ENCODE results near the gene MS4A6A. TPM values are rescaled to one million over a fixed set of nuclear protein-coding genes. Genes with fewer than 3 reads are reported as not detected.

Gene MS4A6A, protein sequence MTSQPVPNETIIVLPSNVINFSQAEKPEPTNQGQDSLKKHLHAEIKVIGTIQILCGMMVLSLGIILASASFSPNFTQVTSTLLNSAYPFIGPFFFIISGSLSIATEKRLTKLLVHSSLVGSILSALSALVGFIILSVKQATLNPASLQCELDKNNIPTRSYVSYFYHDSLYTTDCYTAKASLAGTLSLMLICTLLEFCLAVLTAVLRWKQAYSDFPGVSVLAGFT
- total RNA-seq (ENCODE audit: unreplicated experiment): not detected
- long read RNA-seq: 0 reads

DNA sequence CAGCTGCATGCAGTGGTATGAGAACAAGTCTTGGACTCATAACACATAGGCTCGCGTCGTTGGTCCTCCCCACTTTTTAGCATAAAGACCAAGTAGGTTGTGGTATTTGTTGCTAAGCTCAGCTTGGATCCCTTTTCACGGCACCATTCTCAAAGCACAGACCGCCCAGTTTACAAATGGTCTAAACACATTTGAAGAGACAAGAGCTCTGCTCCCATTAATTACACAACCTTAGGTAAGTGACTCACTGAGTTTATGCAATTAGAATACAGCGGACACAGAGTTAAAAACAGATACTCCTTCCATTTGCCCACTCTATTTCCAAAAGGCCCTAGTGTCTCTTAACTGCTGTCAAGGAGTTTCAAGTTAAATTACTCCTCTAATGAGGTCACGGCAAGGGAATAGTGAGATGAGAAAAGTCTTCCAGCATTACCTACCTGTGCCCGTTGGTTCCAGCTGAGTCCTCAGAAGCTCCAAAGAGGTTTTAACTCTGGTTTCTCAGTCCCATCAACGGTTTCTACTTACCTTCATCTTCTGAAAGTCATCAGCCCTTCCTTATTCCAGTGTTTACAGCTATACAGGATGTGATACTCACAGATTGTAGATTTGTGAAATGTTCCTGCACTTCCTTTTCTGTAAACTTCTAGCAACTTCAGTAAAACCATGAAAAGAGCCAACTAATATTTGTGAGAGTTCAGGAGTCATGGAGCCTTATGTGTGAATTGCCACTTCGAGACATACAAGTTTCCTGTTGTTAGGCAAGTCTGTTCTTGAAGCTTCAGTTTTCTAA, at the start of gene MS4A6A:
Gene MS4A6A (minus strand): TSS at position 543 of the 790 bp plus-strand sequence. CDS start 1,356 bp downstream, outside the sequence.
- H3K4me3 Mint-ChIP-seq (ENCODE audit: unreplicated experiment): no peak within 1 kb of the TSS
- no peak within 1 kb of the TSS for H3K27ac Mint-ChIP-seq (ENCODE audit: unreplicated experiment)
- H3K27me3 Mint-ChIP-seq (ENCODE audit: unreplicated experiment): peaks cover 2% of the 10 kb centered on the region
- peaks cover 7% of the 10 kb centered on the region for H3K9me3 Mint-ChIP-seq (ENCODE audit: unreplicated experiment)
- H3K4me1 Mint-ChIP-seq (ENCODE audit: low read depth, unreplicated experiment): no peaks in the 10 kb centered on the region
- no peak for DNase-seq
- H3K36me3 Mint-ChIP-seq (ENCODE audit: unreplicated experiment): peaks cover 8% of the 10 kb centered on the region
- TF ChIP-seq, protein P1, sequence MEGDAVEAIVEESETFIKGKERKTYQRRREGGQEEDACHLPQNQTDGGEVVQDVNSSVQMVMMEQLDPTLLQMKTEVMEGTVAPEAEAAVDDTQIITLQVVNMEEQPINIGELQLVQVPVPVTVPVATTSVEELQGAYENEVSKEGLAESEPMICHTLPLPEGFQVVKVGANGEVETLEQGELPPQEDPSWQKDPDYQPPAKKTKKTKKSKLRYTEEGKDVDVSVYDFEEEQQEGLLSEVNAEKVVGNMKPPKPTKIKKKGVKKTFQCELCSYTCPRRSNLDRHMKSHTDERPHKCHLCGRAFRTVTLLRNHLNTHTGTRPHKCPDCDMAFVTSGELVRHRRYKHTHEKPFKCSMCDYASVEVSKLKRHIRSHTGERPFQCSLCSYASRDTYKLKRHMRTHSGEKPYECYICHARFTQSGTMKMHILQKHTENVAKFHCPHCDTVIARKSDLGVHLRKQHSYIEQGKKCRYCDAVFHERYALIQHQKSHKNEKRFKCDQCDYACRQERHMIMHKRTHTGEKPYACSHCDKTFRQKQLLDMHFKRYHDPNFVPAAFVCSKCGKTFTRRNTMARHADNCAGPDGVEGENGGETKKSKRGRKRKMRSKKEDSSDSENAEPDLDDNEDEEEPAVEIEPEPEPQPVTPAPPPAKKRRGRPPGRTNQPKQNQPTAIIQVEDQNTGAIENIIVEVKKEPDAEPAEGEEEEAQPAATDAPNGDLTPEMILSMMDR (IDR thresholded peaks at IDR 0.05; ENCODE audit: partially characterized antibody, unreplicated experiment): no peak

DNA sequence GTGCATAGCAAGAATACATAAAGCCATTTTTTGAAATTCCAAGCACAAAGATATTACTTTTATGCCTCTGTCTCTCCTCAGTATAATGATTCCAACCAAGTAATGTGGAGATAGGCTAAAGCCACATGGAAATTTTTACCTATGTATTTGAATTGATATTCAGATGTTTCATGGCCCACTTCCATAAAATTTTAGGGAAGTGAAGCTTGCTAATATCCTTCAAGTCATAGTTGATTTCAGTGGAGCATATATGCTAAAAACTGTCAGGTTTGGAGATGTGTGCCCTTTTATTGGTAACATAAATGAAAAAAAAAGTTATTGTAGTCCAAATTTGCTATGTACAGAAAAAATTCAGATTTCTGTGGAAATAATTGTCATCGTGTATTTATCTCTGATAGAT, 47.8 kb upstream of the MS4A6A start:
- peaks cover 4% of the 10 kb centered on the region for H3K27me3 Mint-ChIP-seq (ENCODE audit: unreplicated experiment)
- H3K27ac Mint-ChIP-seq (ENCODE audit: unreplicated experiment): no peak overlapping the region
- DNase-seq: no peak
- H3K4me3 Mint-ChIP-seq (ENCODE audit: unreplicated experiment): no peak overlapping the region
- H3K4me1 Mint-ChIP-seq (ENCODE audit: low read depth, unreplicated experiment): no peaks in the 10 kb centered on the region
- no peaks in the 10 kb centered on the region for H3K36me3 Mint-ChIP-seq (ENCODE audit: unreplicated experiment)
- TF ChIP-seq, protein P1 (IDR thresholded peaks at IDR 0.05; ENCODE audit: partially characterized antibody, unreplicated experiment): no peak
- H3K9me3 Mint-ChIP-seq (ENCODE audit: unreplicated experiment): peaks cover 2% of the 10 kb centered on the region

DNA sequence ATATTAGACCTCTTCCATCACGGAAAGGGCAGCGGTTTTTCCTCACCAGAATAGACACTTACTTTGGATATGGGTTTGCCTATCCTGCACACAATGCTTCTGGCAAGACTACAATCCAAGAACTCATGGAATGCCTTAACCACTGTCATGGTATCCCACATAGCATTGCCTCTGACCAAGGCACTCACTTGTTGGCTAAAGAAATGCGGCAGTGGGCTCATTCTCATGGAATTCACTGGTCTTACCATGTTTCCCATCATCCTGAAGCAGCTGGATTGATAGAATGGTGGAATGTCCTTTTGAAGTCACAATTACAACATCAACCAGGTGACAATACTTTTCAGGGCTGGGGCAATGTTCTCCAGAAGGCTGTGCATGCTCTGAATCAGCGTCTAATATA, 39.3 kb upstream of the MS4A6A start:
- no peak overlapping the region for H3K27ac Mint-ChIP-seq (ENCODE audit: unreplicated experiment)
- H3K4me1 Mint-ChIP-seq (ENCODE audit: low read depth, unreplicated experiment): no peaks in the 10 kb centered on the region
- no peak overlapping the region for H3K4me3 Mint-ChIP-seq (ENCODE audit: unreplicated experiment)
- no peaks in the 10 kb centered on the region for H3K27me3 Mint-ChIP-seq (ENCODE audit: unreplicated experiment)
- H3K9me3 Mint-ChIP-seq (ENCODE audit: unreplicated experiment): no peaks in the 10 kb centered on the region
- TF ChIP-seq, protein P1 (IDR thresholded peaks at IDR 0.05; ENCODE audit: partially characterized antibody, unreplicated experiment): no peak
- H3K36me3 Mint-ChIP-seq (ENCODE audit: unreplicated experiment): no peaks in the 10 kb centered on the region
- DNase-seq: no peak

DNA sequence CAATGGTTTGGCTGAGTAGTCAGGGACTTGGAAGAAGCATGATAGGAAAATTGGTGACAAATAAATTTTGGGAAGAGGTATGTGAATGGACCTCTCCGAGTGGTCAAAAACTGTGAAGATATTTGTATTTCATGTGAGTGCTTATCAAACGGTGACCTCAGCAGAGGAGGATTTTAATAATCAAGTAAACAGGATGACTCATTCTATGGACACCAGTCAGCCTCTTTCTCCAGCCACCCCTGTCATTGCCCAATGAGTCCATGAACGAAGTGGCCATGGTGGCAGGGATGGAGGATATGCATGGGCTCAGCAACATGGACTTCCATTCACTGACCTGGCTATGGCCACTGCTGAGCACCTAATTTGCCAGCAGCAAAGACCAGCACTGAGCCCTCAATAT, 38.8 kb upstream of the MS4A6A start:
- Mint-ChIP-seq H3K4me1 (ENCODE audit: low read depth, unreplicated experiment) (no peaks in the 10 kb centered on the region), H3K27ac (ENCODE audit: unreplicated experiment) (no peak overlapping the region), H3K27me3 (ENCODE audit: unreplicated experiment) (no peaks in the 10 kb centered on the region), H3K36me3 (ENCODE audit: unreplicated experiment) (no peaks in the 10 kb centered on the region), H3K4me3 (ENCODE audit: unreplicated experiment) (no peak overlapping the region), H3K9me3 (ENCODE audit: unreplicated experiment) (no peaks in the 10 kb centered on the region)
- TF ChIP-seq, protein P1 (IDR thresholded peaks at IDR 0.05; ENCODE audit: partially characterized antibody, unreplicated experiment): no peak
- no peak for DNase-seq

DNA sequence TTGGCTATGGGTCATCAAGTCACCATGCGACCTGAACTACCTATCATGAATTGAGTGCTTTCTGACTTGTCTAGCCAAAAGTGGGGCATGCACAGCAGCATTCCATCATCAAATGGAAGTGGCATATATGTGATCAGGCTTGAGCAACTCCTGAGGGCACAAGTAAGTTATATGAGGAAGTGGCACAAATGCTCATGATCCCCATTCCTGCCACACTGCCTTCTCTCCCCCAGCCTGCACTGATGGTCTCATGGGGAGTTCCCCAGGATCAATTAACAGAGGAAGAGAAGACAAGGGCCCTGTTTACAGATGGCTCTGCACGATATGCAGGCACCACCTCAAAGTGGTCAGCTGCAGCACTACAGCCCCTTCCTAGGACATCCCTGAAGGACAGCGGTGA, 38.3 kb upstream of the MS4A6A start:
- no peak overlapping the region for H3K27ac Mint-ChIP-seq (ENCODE audit: unreplicated experiment)
- H3K36me3 Mint-ChIP-seq (ENCODE audit: unreplicated experiment): no peaks in the 10 kb centered on the region
- H3K4me1 Mint-ChIP-seq (ENCODE audit: low read depth, unreplicated experiment): no peaks in the 10 kb centered on the region
- TF ChIP-seq, protein P1 (IDR thresholded peaks at IDR 0.05; ENCODE audit: partially characterized antibody, unreplicated experiment): no peak
- H3K9me3 Mint-ChIP-seq (ENCODE audit: unreplicated experiment): no peaks in the 10 kb centered on the region
- no peaks in the 10 kb centered on the region for H3K27me3 Mint-ChIP-seq (ENCODE audit: unreplicated experiment)
- DNase-seq: no peak
- H3K4me3 Mint-ChIP-seq (ENCODE audit: unreplicated experiment): no peak overlapping the region

Data from glutamatergic neuron (in vitro differentiated cells).